K562 (cell line): Measurements from ENCODE around the gene OR6S1. TPM values are rescaled to one million over a fixed set of nuclear protein-coding genes. Genes with fewer than 3 reads are reported as not detected.

Experiments
- HDAC8 ChIP-seq: fragments of 450-650 bp; IDR thresholded peaks from 2 replicates; pipeline ENCODE4 v1.6.1; 2016; ENCODE audit warnings: mild to moderate bottlenecking, missing genetic modification characterization, moderate library complexity, missing compliant biosample characterization
- NFRKB ChIP-seq: fragments of 450-650 bp; IDR thresholded peaks from 2 replicates; pipeline ENCODE4 v1.6.1; 2016; ENCODE audit warnings: low read depth
- NFYB ChIP-seq: IDR thresholded peaks from 2 replicates; pipeline ENCODE4 v1.6.1; 2011; ENCODE audit warnings: mild to moderate bottlenecking, moderate library complexity; ENCODE audit not compliant: insufficient read length; ENCODE audit errors: extremely low read depth
- TAF9B ChIP-seq: fragments of 450-650 bp; IDR thresholded peaks from 2 replicates; pipeline ENCODE4 v1.6.1; 2018; ENCODE audit warnings: mild to moderate bottlenecking; ENCODE audit not compliant: partially characterized antibody
- TRIM24 ChIP-seq, 2 experiments: fragments of 450-650 bp; IDR thresholded peaks; 2 replicates each; pipeline ENCODE4 v1.6.1; 2016
- ZZZ3 ChIP-seq: fragments of 450-650 bp; IDR thresholded peaks from 2 replicates; pipeline ENCODE4 v1.6.1; 2016; ENCODE audit warnings: antibody characterized with exemption, mild to moderate bottlenecking, moderate library complexity
- polyA plus RNA-seq, 8 experiments: library from polyadenylated mRNA; depleted of rRNA in 4 of 8; stranded (reverse) in 5 of 8; unstranded in 3 of 8; fragments of >200 nt; fragmentation: Nextera tagmentation in 2 of 8; fragmentation: Illumina TruSeq in 1 of 8; extraction: Ambion mirVana in 2 of 8; extraction: Trizol in 1 of 8; gene quantifications; 2 replicates each; pipeline versions ENCODE4 v1.2.1 to v1.2.3, GENCODE V29; 2011 to 2014; ENCODE audit warnings: inconsistent platforms in 1 of 8, missing spikeins in 1 of 8
- total RNA-seq, 7 experiments: library from RNA; depleted of rRNA in 6 of 7; stranded (reverse); fragments of >200 nt in 6 of 7; fragmentation: Illumina TruSeq in 2 of 7; extraction: Trizol in 2 of 7; gene quantifications; 2 replicates each; pipeline versions ENCODE4 v1.2.1 to v1.2.3, GENCODE V29; 2011 to 2021; ENCODE audit warnings: low replicate concordance in 1 of 7
- TF ChIP-seq, protein P1 (sequence below): fragments of 450-650 bp; IDR thresholded peaks from 2 replicates; pipeline ENCODE4 v1.6.1; 2016; ENCODE audit warnings: borderline replicate concordance
- TF ChIP-seq, protein P2 (sequence below), 2 experiments: fragments of 450-650 bp in 1 of 2; sonication (generic) in 1 of 2; formaldehyde crosslinking in 1 of 2; IDR thresholded peaks in 1 of 2; conservative IDR thresholded peaks in 1 of 2; 2 replicates each; pipeline versions ENCODE4 v1.6.1 to v1.8.1; 2016 to 2023; ENCODE audit warnings: mild to moderate bottlenecking in 2 of 2, moderate library complexity in 2 of 2, inconsistent platforms in 1 of 2, missing genetic modification reagents in 1 of 2

Gene OR6S1
- total and polyA plus RNA-seq, 9 of the 15 experiments (the other 6 are each of a cell fraction or from before 2014, with no cell fraction given) = not detected

DNA sequence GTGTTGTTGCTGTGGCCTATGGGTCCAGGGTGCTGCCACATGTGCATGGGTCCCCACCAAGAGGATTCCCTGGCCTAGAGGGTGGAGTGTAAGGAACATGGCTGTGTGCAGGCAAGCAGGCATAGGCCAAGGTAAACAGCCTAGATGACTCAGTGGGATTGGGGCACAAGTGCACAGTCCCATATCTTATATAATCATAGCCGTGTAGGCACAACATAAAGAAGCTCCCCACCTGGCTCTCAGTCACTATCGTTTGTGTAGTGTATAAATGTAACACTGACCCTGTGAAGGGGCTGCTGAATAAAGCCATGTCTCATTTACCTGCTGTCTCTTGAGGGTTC lies 34.6 kb downstream of the OR6S1 start (continued):
- no peak for TF ChIP-seq HDAC8 (tag)
- TF ChIP-seq NFRKB = no peak
- TF ChIP-seq TRIM24 (IDR thresholded peaks at IDR 0.05) = no peak
- TF ChIP-seq, protein P1, sequence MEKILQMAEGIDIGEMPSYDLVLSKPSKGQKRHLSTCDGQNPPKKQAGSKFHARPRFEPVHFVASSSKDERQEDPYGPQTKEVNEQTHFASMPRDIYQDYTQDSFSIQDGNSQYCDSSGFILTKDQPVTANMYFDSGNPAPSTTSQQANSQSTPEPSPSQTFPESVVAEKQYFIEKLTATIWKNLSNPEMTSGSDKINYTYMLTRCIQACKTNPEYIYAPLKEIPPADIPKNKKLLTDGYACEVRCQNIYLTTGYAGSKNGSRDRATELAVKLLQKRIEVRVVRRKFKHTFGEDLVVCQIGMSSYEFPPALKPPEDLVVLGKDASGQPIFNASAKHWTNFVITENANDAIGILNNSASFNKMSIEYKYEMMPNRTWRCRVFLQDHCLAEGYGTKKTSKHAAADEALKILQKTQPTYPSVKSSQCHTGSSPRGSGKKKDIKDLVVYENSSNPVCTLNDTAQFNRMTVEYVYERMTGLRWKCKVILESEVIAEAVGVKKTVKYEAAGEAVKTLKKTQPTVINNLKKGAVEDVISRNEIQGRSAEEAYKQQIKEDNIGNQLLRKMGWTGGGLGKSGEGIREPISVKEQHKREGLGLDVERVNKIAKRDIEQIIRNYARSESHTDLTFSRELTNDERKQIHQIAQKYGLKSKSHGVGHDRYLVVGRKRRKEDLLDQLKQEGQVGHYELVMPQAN = no peak
- no peak for TF ChIP-seq TAF9B
- TF ChIP-seq, protein P2, sequence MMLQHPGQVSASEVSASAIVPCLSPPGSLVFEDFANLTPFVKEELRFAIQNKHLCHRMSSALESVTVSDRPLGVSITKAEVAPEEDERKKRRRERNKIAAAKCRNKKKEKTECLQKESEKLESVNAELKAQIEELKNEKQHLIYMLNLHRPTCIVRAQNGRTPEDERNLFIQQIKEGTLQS (IDR thresholded peaks at IDR 0.05) = no peak
- TF ChIP-seq, protein P2 (CRISPR knock-in tag; conservative IDR thresholded peaks at IDR 0.05) = no peak
- TF ChIP-seq NFYB = no peak
- no peak for TF ChIP-seq ZZZ3
